Measurements from ENCODE around the gene SPPL2C. TPM values are rescaled to one million over a fixed set of nuclear protein-coding genes. Genes with fewer than 3 reads are reported as not detected.
"Not testable (repeated sequence)": the region's sequence is repeated elsewhere in the genome, so short reads cannot be mapped to it uniquely, and the experiment has no call there.

The SPPL2C gene
- polyA plus RNA-seq, 3 donors = not detected

- DNase-seq = no peak
Measured at GRCh38 chr17:45849536-45849990, 4.9 kb downstream of the SPPL2C start.

DNA sequence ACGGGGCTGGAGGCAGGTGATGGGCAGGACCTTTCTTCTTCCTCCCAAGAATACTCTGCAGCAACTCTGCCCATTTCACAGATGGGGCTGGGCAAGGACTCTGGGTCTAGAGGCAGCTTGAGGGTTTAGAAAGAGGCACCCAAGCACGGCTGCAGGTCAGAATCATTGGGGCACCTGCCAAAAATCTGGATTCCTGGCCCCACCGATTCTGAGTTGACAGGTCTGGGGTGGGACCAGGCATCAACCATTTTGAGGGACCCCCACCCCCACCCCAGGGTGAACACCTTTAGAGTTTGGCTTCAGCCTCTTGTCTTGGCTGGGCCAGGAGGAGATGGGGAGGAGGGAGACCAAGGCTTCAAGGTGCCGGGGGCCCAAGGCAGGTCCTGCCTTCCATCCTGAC lies 5.3 kb downstream of the SPPL2C start:
- no peak for DNase-seq

DNA sequence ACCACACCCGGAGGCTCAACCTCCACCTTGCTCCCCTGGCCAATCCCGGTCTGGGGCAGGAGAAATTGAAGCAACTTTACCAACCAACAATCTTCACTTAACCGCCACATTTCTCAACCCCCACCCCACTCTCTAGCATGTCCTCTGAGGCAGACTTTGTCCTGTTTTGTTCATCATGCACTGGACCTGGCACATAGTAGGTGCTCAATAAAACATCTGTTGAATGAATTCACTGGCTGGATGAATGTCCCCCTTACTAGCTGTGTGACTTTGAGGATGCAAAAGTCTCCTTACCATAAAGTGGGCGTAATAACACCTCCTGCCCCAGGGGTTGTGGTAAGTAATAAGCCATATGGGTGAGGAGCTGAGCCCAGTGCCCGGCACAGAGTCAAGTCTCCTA lies 5.8 kb downstream of the SPPL2C start:
- DNase-seq = no peak

GRCh38 chr17:45851022-45851421 lies 6.3 kb downstream of the SPPL2C start:
- no peak for DNase-seq

- no peak for DNase-seq
Measured at GRCh38 chr17:45851464-45851863, 6.8 kb downstream of the SPPL2C start.

DNA sequence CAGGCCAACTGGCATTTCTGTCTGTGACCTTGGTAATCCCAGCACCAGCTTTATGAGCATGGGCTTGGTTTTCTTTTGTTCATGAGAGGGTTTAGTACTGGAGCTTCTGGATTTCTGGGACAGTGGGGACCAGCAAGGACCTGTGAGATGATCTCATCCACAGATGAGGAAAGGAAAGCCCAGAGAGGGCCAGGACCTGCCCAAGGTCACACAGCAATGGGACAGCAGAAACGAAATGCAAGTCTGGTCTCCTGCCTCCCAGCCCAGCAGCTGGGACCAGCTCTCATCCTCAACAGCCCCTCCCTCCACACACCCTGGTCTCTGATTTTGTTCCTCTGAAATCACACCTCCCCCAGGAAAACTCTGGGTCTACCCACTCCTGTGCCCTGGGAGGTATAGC lies 7.2 kb downstream of the SPPL2C start:
- DNase-seq = no peak

DNA sequence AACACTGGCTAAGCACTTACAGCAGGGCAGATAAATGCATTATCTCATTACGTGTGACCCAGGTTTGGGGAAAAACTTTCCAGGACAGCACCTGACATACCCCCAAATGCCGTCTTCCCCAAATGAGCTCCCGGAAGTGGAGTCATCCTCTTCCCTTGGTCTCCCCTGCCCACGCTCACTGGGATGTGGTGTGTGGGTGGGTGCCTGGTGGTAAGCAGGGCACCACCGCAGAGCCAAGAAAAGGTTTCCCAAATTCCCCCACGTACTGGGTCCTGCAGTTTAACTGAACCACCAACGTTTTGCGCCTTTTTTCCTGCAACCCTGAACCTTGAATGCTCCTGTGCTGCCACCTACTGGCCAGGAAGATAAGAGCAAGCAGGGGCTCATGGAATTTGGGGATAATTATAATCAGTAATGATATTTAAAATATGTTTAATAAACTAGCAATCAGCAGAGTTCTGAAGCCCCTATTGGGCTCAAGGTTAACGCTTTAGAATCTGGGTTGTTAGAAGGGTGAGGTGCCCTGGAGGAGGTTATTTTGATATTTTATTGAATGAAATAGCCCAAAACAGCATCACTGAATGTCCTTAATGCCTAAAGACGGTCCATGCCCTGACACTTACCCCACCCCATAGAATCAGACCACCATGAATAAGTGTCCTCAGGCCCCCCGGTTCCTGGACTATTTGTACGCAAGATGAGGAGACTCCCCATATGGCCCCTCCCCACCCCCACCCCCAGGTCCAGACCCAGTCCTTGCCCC lies 8.0 kb downstream of the SPPL2C start:
- peak; percentile 45 for DNase-seq

- DNase-seq = no peak
Measured at GRCh38 chr17:45854209-45854608, 9.5 kb downstream of the SPPL2C start.

GRCh38 chr17:45855691-45856336 lies 11.1 kb downstream of the SPPL2C start:
- no peak for DNase-seq

GRCh38 chr17:45857977-45858708 lies 13.5 kb downstream of the SPPL2C start:
- peak; percentile 82 for DNase-seq

DNA sequence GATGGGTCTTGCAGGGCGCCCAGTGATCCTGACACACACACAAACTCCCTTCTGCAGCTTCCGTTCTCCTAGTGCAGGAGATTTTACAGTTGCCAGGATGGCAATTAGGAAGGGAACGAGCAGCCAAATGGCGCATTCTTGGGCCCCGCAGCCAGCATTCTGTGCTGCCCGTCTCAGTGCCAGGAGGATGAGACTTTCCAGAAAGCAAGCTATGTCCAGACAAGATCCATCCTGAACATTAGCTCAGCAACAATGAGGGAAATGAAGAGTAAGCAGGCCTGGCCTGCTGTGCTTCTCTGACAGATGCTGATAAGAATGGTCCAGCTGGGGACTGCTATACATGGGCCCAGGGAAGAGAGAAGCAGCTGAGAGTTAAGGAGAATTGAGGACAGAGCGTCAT lies 16.5 kb downstream of the SPPL2C start:
- DNase-seq = no peak

- not testable (repeated sequence) for DNase-seq
Measured at GRCh38 chr17:45862127-45862526, 17.4 kb downstream of the SPPL2C start.

GRCh38 chr17:45863857-45864654 lies 19.4 kb downstream of the SPPL2C start:
- DNase-seq = no peak

DNA sequence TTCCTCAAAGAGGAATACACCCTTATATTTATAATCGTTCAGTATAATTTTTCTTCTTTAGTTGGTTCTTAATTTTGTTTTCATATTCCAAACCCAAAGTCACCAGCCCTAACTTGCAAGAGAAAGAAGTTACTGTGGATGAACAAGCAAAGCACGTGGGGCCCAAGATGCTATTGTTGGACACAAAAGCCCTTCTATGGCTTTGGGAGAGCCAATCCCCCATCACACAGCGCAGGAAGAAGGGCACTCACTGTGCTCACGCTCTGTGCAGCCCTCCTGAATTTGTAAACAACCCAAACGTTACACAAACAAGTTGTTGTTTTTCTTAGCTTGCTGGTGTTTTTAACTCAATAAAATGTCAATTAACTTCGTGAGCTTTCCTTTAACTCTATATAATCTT lies 22.5 kb downstream of the SPPL2C start:
- DNase-seq = no peak

DNA sequence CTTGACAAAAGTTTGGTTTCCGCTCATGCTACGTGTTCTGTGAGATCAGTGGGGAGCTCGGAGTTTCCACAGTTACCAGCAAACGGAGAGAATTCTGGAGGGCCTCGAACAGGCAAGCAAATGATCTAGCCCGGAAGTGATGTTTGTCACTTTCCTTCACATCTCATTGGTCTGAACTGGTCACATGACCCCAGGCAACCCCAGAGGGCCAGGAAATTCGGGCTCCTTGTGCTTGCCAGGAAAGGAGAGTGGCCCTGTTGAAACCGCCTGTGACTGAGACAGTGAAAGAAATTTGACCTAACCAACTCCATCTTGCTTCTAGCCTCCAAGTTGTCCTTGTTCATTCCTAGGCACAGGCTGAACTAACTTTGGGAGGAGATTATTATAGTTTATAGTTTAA lies 23.0 kb downstream of the SPPL2C start:
- no peak for DNase-seq

- DNase-seq = no peak
Measured at GRCh38 chr17:45868276-45868675, 23.6 kb downstream of the SPPL2C start.

DNA sequence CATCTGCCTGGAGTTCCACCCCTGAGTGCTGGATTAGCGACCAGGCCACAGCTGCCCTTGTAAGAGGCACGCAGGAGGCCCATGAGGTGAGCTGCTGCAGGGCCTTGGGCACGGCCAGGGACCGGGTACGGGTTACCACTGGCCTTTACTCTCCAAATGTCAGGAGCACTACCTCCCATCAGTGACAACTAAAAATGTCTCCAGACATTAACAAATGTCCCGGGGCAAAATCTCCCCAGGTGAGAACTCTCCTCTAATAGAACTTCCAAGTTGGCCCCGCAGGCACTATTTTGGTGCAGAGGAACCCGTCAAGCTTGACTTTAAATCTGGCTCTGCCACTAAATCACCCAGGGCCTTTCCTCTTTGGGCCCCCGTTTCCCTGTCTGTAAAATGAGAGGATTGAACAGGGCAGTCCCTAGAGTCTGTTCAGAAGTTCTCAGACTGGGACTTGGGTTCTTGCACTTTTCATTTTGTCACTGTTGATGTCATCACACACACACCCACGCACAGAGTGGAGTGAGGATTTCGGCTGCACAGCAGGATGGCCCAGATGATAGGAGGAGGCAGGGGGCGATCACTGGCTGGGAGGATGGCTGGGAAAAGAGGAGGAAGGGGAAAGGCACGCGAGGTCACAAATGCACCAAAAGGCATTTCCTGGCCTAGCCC lies 25.1 kb downstream of the SPPL2C start:
- no peak for DNase-seq

- DNase-seq = no peak
Measured at GRCh38 chr17:45870342-45870974, 25.8 kb downstream of the SPPL2C start.

DNA sequence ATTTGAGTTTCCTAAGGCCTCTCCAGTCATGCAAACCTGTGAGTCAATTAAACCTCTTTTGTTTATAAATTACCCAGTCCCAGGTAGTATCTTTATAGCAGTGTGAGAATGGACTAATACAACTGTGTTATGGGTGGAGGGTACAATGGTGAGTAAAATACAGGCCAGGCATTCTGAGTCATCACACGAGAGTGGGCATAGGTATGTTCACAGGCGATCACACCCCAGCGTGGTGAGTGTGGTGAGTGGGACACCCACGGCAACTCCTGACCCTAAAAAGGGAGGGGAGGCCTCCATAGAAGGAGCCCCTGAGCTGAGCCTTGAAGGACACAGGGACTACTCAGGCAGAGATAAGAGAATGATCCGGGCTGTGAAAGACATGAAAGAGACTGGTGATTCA lies 27.0 kb downstream of the SPPL2C start:
- no peak for DNase-seq

DNA sequence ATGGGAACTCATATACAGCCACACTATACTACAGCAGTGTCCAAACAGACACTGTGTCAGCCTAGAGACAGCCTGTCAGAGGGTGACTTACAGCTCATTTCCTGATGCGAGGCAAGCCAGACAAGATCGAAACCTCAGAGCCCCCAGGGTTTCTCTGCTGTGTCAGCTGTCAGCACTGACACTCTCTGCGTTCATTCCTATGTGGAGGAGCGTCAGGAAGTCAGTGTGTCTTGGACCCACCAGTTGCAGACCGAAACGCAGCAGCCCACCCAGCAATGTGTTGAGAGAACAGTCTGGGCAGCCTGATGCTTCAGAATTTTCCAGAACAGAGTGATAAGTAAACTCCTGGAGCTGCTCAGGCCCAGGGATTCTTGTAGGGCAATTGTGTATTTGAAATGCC lies 29.0 kb downstream of the SPPL2C start:
- no peak for DNase-seq

DNA sequence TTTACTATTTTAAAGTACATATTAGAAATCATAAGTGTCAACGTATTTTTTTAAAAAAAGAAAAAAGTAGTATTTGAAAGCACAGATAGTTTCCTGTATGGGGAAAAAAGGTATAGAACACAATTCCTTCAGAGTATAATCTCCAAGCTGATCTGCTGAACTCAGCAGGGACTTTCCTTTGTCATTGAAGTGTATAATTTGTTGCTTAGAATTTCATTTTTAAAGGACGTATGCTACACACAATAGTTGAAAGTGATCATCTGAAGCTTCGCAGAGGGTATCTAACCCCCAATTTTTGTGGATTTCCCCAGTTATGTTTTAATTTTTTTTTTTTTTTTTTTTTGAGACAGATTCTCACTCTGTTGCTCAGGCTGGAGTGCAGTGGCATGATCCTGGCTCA lies 29.5 kb downstream of the SPPL2C start:
- no peak for DNase-seq

Measured in renal pelvis (tissue), 4 donors.